ENCODE results near the gene STK32B. TPM values are rescaled to one million over a fixed set of nuclear protein-coding genes. Genes with fewer than 3 reads are reported as not detected.

STK32B gene
- total and polyA plus RNA-seq, 4 donors, result 0.02 to 0.28 (median 0.08) TPM; not detected in 1

GRCh38 chr4:5256421-5256820 is 205.1 kb downstream of the STK32B start:
- no peaks in the 10 kb centered on the region for H3K36me3 ChIP-seq (ENCODE audit: control insufficient read depth in 4 of 4, insufficient read depth in 3 of 4, low read depth in 1 of 4, low read length in 3 of 4)
- H3K27me3 ChIP-seq (ENCODE audit: control insufficient read depth in 4 of 4, insufficient read depth in 4 of 4, low read length in 3 of 4), result peaks cover 0 to 4% (median 0%) of the 10 kb centered on the region in 4 donors
- no peak for DNase-seq (ENCODE audit: low spot score)
- no peak overlapping the region for H3K27ac ChIP-seq (ENCODE audit: low read depth in 1 of 2, low read length in 2 of 2)
- H3K9ac ChIP-seq (ENCODE audit: low read depth in 1 of 2, low read length in 2 of 2), result no peak overlapping the region
- TF ChIP-seq ZBTB33 (IDR thresholded peaks at IDR 0.05), result no peak
- no peak for TF ChIP-seq FOXA1 (IDR thresholded peaks at IDR 0.05)
- no peak for TF ChIP-seq HNF4G (IDR thresholded peaks at IDR 0.05)
- TF ChIP-seq FOXA2 (IDR thresholded peaks at IDR 0.05), result no peak
- TF ChIP-seq TAF1 (conservative IDR thresholded peaks at IDR 0.05), result no peak
- no peaks in the 10 kb centered on the region for H3K4me1 ChIP-seq (ENCODE audit: control insufficient read depth in 4 of 4, insufficient read depth in 4 of 4, low read length in 3 of 4)
- no peaks in the 10 kb centered on the region for H3K9me3 ChIP-seq (ENCODE audit: control insufficient read depth in 4 of 4, low read length in 3 of 4)
- WGBS, result 80% methylated on average over 4 of the region's 4 CpGs
- H3K4me3 ChIP-seq (ENCODE audit: low read depth in 1 of 3, low read length in 3 of 3), result no peak overlapping the region

GRCh38 chr4:5257086-5257485 is 205.8 kb downstream of the STK32B start:
- no peak for DNase-seq (ENCODE audit: low spot score)
- WGBS, result 66% methylated on average over 2 of the region's 2 CpGs
- no peak overlapping the region for H3K9ac ChIP-seq (ENCODE audit: low read depth in 1 of 2, low read length in 2 of 2)

More at GRCh38 chr4:5257086-5257485, 205.8 kb downstream of the STK32B start:
- TF ChIP-seq, protein P1, sequence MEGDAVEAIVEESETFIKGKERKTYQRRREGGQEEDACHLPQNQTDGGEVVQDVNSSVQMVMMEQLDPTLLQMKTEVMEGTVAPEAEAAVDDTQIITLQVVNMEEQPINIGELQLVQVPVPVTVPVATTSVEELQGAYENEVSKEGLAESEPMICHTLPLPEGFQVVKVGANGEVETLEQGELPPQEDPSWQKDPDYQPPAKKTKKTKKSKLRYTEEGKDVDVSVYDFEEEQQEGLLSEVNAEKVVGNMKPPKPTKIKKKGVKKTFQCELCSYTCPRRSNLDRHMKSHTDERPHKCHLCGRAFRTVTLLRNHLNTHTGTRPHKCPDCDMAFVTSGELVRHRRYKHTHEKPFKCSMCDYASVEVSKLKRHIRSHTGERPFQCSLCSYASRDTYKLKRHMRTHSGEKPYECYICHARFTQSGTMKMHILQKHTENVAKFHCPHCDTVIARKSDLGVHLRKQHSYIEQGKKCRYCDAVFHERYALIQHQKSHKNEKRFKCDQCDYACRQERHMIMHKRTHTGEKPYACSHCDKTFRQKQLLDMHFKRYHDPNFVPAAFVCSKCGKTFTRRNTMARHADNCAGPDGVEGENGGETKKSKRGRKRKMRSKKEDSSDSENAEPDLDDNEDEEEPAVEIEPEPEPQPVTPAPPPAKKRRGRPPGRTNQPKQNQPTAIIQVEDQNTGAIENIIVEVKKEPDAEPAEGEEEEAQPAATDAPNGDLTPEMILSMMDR (IDR thresholded peaks at IDR 0.05; ENCODE audit: low read depth, low read length, missing input control), result no peak
- TF ChIP-seq, protein P2, sequence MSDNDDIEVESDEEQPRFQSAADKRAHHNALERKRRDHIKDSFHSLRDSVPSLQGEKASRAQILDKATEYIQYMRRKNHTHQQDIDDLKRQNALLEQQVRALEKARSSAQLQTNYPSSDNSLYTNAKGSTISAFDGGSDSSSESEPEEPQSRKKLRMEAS (IDR thresholded peaks at IDR 0.05), result no peak
- TF ChIP-seq, protein P3, sequence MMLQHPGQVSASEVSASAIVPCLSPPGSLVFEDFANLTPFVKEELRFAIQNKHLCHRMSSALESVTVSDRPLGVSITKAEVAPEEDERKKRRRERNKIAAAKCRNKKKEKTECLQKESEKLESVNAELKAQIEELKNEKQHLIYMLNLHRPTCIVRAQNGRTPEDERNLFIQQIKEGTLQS (IDR thresholded peaks at IDR 0.05), result no peak
- no peak for TF ChIP-seq GABPA (IDR thresholded peaks at IDR 0.05 in 1 of 2, conservative IDR thresholded peaks at IDR 0.05 in 1 of 2)
- TF ChIP-seq HNF4A (conservative IDR thresholded peaks at IDR 0.05), result no peak
- TF ChIP-seq EGR1 (IDR thresholded peaks at IDR 0.05; ENCODE audit: low read depth in 2 of 2), result no peak
- TF ChIP-seq REST (IDR thresholded peaks at IDR 0.05), result no peak
- TF ChIP-seq TAF1 (conservative IDR thresholded peaks at IDR 0.05), result no peak
- no peak for TF ChIP-seq ZBTB33 (IDR thresholded peaks at IDR 0.05)
- TF ChIP-seq FOXA1 (IDR thresholded peaks at IDR 0.05), result no peak
- H3K4me3 ChIP-seq (ENCODE audit: low read depth in 1 of 3, low read length in 3 of 3), result no peak overlapping the region
- no peaks in the 10 kb centered on the region for H3K4me1 ChIP-seq (ENCODE audit: control insufficient read depth in 4 of 4, insufficient read depth in 4 of 4, low read length in 3 of 4)
- peaks cover 0 to 4% (median 0%) of the 10 kb centered on the region in 4 donors for H3K27me3 ChIP-seq (ENCODE audit: control insufficient read depth in 4 of 4, insufficient read depth in 4 of 4, low read length in 3 of 4)
- H3K9me3 ChIP-seq (ENCODE audit: control insufficient read depth in 4 of 4, low read length in 3 of 4), result no peaks in the 10 kb centered on the region
- H3K27ac ChIP-seq (ENCODE audit: low read depth in 1 of 2, low read length in 2 of 2), result no peak overlapping the region
- no peaks in the 10 kb centered on the region for H3K36me3 ChIP-seq (ENCODE audit: control insufficient read depth in 4 of 4, insufficient read depth in 3 of 4, low read depth in 1 of 4, low read length in 3 of 4)

Measured in liver (tissue), 9 donors.